NCI-H526 treated with DMSO at 0.1 percent for 48 hours (cell line): ENCODE measurements around the gene PXYLP1.

Experiments
- DNase-seq: peaks from one replicate; lab custom pipeline; 2025; lab: John Stamatoyannopoulos, UW

PXYLP1 gene

DNA sequence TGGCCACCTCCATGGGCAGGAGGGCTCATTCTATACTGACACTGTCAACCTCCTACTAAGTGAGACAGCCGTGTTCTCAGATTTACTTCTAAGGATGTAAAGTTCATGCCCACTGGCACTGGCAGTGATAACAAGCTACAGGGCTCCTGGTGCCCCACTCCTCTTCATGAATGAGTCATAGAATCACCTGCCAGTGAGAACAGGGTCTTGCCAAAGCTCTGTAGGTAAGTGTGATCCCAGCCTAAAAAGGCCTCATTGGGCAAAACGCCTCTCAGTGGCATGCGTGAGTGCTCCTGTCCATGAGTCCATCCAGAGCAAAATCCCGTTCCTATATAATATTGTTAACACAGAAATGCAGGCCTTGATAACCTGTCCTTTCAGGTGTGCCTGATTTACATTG is 17.4 kb downstream of the PXYLP1 start:
- DNase-seq: no peak

DNA sequence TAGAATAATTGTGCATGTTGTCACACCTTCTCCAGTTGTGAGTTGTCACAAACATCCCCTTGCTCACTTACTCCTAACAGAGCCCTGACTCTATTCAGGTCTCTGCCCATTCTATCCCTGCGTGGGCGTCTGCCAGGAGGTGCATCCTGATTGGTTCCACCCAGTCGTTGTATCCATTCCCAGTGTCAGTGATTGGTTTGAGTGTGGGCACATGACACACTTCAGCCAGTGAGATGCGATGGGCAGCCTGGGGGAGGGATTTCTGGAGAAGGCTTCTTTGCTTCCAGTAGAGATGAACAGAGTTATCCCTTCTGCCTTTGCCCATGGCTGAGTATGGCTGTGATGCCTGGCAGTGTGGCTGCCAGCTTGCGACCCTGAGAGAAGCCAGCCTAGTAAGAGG is 18.7 kb downstream of the PXYLP1 start:
- no peak for DNase-seq

DNA sequence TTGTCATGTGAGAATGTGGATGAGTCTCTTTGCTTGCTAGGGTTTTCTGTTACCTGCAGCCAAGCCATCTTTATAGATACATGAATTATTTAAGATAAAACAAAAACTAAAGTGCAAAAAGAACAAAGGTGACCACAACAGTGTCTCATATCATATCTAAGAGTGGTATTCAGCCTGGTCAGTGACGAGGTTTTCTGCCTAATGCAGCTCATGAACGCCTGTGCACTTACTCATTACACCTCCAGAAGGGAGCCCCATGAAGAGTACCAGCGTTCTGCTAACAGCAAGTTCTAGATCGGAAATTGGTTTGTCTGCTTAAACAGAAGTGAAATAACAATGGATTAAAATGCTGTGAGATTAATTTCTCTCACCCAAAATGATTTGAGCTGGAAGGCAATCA is 19.2 kb downstream of the PXYLP1 start:
- no peak for DNase-seq

DNA sequence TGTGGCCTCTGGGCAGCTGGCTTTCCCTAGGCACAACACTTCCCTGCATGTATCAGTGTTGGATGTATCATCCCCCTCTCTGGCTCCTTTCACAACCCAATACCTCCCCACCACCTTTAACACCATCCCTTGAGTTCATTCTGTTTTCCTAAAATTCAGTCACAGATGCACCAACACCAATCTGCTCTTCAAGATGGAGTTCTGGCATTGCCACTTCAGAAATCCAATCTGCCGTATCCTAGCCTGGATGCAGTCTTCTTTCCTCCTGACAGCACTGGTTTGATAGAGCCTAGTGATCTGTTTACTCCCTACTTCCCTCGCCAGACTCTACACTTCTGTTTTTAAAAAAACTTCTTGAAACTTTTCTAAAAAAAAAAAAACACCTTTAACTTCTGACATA is 21.7 kb downstream of the PXYLP1 start:
- DNase-seq: no peak

DNA sequence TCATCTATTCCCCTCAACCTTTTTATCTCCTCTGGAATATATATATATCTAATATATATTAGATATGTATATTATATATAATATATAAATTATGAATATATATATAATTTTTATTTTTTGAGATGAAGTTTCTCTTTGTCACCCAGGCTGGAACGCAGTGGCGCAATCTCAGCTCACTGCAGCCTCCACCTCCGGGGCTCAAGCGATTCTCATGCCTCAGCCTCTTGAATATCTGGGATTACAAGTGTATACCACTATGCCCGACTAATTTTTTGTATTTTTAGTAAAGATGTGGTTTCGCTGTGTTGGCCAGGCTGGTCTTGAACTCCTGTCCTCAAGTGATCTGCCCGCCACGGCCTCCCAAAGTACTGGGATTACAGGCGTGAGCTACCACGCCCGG is 22.2 kb downstream of the PXYLP1 start:
- no peak for DNase-seq

DNA sequence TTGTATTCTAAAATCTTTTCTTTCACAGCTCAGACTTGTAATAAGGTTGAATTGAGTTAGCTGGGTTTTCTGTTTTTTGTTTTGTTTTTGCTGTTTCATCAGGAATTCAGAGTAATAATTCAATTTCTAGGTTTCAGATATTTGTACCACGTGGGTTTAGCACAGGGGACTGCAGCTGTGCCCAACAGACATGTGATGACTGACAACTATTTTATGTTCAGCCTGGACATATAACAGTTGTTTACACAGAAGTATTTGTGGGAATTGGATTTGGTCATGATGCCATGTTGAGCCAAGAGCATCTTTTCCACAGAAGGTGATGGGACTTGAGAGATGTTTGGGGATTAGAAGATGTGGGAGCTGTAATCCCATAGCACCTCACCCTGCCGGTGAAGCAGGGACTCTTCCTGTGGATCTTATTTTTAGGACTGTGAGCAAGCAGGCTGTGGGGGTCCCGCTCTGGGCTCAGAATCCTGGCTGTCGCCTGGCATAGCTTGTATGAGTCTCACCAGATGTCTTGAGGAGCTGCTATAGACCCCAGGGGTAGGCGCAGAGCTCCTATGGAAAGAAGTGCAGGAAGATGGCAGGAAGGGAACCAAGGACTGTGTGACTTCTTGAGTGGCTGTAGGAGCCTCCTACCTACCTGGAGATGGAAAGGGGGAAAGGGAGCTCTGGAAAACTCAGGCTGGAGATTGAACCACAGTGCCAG is 23.7 kb downstream of the PXYLP1 start:
- DNase-seq: no peak

DNA sequence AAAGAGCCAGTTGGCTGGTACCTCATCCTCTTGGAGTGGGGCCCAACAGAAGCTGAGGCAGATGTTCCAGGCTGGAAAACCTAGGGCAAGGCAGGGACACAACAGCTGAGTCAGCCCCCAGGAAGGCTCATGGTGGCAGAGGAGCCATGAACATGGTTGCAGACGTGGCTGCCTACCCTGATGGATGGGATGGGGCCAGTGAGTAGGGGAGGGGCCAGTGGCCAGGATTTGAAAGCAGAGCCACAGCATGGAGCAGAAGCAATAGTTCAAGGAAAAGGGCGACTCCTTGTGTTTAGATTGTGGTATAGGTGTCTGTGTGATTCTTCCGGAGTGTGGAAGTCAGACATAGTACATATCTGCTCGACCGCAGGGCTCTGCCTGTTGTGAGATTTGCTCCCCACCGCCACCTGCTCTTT is 24.2 kb downstream of the PXYLP1 start:
- no peak for DNase-seq

DNA sequence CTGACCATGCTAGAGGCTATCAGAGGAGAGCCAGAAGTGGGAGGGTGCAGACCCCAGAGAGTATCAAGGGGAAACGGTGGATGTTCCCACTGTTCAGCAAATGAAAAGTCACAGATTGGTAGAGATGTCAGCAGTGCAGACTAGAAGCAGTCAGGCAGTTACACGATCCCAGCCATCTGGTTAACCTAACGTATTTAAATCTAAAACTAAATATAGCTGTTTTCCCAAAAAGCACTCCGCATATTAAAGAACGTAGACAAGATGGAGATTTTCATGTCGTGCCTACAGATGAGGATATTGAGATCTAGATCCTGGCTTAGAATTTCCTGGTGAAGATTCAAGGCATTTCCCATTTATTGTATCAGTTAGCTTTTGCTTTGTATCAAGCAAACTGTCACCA is 25.2 kb downstream of the PXYLP1 start:
- no peak for DNase-seq

DNA sequence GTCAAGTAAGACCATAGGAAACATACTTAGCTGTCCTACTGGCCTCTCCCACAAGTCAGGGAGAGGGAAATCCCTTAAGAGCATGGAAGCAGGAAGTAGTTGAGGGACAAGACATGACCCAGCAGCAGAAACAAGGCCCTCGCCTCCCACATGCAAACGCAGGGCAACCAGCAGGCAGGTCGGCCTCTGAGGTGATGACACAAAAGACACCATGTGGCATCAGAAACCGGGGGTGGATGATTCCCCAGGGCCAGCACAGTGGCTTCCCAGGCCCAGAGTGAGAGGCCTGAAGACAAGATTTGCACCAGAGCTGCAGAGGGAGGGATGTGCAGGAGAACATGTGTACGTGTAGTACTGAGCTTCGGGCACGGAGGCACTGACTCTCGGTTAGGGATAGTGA is 26.3 kb downstream of the PXYLP1 start:
- no peak for DNase-seq

DNA sequence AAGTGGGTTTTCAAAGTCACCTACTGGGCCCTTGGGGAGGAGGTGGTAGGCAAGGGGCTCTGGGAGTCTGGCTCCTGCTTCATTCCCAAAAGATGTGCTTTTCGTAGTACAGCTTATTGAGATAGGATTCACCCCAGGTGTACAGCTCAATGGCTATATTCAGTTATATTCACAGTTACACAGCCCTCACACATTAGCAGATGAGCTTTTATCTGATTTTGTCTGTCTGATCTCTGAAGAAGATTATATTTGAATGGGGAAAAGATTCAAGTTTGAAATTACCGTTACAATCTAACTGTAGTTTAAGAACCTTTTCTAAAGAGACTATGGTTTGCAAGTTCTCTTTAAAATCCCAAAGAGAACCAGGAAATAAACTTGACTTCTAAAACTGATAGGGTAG is 27.3 kb downstream of the PXYLP1 start:
- no peak for DNase-seq

DNA sequence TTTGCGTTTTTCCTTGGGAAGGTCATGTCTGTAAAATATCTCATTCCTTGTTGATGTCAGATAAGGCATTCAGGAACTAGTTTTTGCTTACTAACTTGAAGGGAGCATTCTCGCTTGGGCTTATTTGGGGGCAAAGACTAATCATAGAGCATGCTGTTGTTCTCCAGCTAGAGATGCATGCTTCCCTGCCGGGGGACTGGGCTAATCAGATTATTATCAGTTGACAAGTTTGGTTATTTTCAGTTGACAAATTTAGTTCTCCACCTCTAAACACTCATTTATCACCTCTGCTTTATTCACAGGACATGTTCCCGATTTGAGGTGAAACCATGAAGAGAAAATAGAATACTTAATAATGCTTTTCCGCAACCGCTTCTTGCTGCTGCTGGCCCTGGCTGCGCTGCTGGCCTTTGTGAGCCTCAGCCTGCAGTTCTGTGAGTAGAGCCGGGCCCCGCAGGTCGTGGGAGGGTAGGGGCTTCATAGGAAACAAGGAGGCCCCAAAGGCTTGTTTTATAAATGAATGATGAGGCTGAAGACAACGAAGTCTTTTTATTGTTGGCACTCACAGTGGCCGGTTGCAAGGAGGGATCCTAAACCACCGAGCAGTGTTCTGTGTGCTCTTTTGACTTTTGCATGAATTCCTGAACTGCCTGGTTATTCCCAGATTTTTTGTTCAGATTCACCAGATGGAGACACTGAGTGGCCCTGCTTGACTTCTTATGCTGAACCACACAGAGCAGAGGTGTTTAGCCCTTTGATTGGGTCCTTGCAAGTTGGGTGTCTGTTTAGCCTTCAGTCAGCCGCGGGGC is 28.4 kb downstream of the PXYLP1 start:
- no peak for DNase-seq

DNA sequence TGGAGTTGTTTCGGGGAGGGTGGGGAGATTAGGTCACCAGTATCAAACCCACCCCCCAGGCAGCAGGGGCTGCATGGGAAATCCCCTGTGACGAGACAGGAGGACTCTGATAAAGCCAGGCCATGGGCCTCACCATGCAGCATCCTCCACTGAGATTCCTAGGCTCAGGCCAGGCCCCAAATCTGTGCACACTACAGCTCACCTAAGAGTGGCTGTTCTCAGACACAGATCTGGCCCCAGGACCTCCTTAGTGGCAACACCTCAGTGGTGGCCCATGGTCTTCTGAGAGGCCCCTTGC is 29.0 kb downstream of the PXYLP1 start:
- no peak for DNase-seq

DNA sequence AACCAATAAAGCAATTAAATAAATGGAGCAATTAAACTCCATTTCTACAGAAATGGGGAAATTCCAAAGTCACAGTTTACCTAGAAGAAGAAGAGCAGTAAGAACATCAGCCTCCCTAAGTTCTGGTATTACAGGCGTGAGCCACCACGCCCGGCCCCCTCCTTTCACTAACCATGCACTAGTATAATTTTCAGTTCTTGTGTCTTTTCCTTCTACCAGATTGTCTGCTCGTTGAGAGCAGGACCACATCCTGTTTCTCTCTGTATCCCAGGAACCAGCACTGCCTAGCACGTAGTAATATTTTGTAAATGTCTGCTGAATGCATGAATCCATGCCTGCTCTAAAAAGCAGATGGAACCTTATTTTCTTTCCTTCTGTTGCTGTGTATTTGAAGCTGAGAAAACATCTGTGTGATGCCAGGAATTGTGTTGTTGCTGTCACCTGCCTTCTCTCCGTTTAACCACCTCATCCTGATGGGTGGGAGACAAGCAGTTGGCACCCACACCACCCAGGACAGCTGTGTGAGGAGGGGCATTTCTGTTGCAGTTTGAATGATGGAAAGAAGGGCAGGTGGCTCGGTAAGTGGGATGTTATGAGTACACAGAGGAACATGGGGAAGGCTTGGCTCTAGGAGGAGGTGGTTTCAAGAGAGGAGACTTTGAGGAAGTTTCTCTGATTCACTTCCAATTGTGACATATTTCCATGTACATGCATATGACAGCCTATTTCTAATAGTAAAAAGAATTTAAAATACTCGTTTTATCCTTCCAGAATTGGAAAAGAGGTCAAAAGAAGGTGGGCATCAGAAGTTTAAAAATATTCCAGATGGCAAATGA is 30.1 kb downstream of the PXYLP1 start:
- DNase-seq: no peak

DNA sequence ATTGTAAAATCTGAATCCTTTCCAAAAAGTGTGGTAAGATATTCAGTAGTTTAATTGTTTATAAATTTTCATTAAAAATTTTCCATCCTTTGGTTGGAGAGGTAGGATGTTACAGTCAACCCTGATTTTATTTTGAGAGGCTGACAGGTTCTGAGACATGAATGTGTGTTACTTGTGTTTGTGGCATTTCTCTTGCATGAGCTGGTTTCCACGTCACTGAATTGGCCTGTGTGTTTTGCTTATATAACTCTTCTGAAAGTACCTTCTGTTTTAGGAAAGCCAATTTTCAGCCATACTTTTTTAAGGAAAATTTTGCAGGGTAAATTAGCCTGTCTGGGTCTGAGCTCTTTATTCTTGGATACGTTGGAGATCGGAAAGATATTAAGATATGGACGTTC is 30.7 kb downstream of the PXYLP1 start:
- DNase-seq: no peak

DNA sequence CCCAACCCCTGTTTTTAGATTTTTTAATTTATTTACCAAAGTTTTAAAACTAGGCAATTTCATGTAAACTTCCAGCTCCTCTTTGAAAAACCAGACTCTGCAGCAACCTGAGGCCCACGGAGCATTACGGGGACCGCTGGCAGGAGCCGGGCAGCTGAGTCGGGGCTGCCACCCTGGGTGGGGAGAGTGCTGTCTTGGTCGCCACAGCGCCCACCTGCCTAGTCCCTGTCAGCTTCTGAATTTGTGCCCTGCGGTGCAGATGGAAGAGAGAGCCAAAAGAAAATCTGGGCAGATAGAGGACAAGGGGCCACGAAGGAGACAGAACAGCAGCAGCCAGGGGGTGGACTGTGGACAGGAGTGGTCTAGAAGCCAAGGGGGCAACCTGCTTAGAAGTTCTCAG is 34.6 kb downstream of the PXYLP1 start:
- DNase-seq: no peak

DNA sequence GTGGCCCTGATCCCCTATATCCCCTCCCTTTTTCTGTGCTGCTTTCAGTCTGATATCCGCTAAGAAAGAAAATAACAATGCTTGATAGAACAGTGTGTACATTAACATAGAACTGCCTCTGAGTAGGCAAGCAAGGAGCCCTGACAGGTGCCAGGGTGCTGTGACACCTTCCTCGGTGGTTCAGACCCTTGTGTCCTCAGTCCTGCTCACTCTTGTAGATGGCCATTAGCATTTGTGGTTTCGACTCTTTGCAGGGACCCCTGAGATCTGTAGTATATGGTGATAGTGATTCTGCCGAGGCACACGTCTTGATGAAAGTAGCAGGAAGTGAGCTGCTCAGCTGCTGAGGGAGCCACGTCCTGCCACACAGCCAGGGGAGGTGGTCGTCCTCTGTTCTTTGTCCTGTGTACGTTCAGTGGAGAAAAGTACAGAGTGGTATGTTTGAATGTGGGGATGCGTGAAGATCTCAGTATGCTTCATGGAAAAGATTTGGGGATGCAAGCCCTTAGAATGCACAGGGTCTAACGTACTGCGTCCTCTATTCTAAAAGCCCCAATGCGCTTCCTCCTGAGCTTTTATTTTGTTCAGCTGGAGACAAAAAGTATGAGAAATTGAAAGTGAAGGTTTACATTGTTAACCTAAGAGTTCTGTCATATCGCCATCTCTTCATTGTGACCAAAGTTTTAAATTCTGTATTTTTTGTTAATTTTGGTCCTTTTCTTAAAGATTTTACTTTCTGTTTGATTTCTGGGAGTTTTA is 35.4 kb downstream of the PXYLP1 start:
- DNase-seq: no peak

DNA sequence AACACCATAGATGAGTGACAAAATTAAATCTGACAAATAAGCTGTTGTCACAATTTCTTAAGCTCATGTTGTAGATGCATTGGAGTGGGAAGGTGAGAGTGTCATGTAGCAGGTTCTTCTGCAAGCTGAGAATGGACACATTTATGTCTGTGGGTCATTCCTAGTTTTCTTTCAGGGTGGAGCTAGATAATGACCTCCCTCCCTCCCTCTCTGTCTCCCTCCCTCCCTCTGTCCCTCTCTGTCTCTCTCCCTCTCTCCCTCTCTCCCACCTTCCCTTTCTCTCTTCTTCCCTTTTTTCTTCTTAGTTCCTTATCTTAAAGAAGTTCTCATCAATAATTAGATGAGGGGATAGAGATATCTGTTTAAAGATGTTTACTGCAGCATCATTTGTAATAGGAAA is 36.0 kb downstream of the PXYLP1 start:
- DNase-seq: no peak

DNA sequence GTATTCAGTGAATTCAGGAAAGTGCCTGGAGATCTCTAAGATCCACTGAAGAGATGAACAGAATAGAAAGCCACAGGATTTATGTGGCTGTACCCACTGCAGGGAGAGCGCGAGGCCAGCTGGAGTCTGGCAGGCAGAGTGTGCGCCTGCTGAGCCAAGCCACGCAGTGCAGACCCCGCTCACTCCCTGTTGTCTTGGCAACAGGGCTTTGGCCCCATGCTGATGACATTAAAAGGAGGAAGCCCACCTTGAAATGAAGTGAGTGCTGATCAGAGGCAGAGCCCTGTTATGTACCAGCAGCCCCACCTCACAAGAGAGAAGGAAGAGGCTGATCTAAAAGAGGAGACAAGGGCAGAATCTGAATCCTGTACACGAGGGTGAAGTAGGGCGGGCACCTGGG is 36.7 kb downstream of the PXYLP1 start:
- no peak for DNase-seq

DNA sequence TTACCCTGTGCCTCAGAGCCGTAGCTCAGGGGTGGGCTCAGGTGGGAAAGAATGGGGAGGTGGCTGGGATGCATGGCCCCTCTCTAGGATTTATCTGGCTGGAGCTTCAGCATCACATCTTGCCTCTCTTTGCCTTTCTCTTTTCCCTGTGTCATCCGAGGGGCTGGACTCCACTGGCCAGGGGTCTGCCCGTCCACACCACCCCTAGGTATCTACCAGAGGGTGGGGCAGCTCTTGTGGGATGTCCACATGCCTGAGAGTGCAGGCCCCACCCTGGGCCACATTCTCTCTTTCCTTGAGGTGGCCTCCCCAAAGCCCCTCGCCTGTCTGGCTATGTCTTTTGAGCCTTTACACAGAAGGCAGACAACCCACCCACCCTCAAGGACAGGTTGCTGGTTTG is 37.2 kb downstream of the PXYLP1 start:
- DNase-seq: no peak

DNA sequence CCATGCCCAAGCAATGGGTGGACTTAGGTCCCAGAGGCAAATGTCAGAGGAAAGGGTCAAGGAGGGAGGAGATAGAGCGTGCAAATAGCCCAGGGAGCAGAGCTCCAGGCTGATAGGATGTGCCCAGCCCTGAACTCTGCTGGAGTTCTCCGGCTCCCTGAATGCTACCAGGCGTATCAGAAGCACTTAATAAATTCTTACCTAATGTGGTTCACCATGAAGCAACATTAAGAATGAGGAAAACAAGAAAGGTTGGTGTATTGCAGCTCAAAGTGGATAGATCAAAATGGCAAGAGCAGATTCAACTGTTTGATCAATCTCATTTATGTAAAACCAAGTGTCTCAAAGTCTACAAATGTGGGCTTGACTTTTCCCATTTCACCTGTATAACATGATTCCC is 38.3 kb downstream of the PXYLP1 start:
- DNase-seq: no peak

DNA sequence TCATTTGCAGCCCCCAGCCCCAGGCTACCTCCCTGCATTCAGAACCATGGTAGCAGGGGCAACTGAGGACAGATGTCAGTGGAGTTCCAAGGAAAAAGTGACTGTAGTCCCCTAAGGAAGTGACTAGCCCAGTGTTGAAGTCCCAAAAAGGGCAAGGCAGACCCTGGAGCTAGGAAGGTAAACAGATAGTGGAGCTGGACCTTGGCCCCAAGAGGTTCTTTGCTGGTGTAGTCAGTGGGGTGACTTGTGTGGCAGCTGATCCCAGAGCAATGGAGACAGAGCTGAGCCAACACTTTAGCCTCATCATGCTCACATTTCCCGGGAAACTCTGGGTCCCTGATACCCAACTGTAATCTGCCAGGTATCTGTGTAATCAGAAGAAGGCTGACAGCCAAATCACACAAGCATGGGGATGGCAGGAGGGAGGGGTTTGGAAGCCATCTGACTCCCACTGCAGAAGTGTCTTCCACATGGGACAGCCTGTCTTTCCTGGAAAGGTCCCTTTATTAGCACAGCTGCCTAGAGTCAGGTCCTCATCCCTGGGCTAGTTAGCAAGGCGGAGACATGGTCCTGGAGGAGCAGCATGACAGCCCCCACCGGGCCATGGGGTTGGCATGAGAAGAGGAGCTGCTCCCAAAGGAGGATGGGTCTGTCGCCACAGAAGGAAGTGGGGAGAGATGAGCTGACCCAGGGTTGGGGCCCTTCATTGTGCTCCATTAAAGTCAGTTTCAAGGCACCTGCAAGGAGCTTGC is 39.8 kb downstream of the PXYLP1 start:
- no peak for DNase-seq
